GM12873 (cell line): Measurements from ENCODE around the gene ZIC2.
A peak's percentile ranks its signal among the peaks of the same experiment; 100 is the strongest.

ENCODE experiments used
- CTCF ChIP-seq: IDR thresholded peaks from 2 replicates; pipeline ENCODE4 v1.5.1; 2012; ENCODE audit warnings: low read depth, mild to moderate bottlenecking, moderate library complexity, low read length, control low read depth; ENCODE audit not compliant: insufficient read depth; ENCODE audit errors: missing control alignments

The ZIC2 gene

GRCh38 chr13:99981735-99982035, at the start of gene ZIC2:
ZIC2 (plus strand) TSS chr13:99981784; CDS start chr13:99982065, 281 bp downstream.
- TF ChIP-seq CTCF = no peak

- TF ChIP-seq CTCF = no peak
Observed at GRCh38 chr13:99932912-99933311, 48.7 kb upstream of the ZIC2 start.

- TF ChIP-seq CTCF = peak; percentile 32
Observed at GRCh38 chr13:99935772-99936171, 45.8 kb upstream of the ZIC2 start.

- no peak for TF ChIP-seq CTCF
Observed at GRCh38 chr13:99938635-99939034, 42.9 kb upstream of the ZIC2 start.

- no peak for TF ChIP-seq CTCF
Observed at GRCh38 chr13:99941086-99941485, 40.5 kb upstream of the ZIC2 start.

GRCh38 chr13:99941911-99942310, 39.7 kb upstream of the ZIC2 start:
- TF ChIP-seq CTCF = no peak

GRCh38 chr13:99944102-99944501, 37.5 kb upstream of the ZIC2 start:
- no peak for TF ChIP-seq CTCF

GRCh38 chr13:99944606-99945005, 37.0 kb upstream of the ZIC2 start:
- TF ChIP-seq CTCF = no peak
